IMR-90 (cell line): ENCODE results near the gene GGT6. TPM values are rescaled to one million over a fixed set of nuclear protein-coding genes. Genes with fewer than 3 reads are reported as not detected.

ENCODE experiments used
- ATAC-seq: fragments of 200-7000 bp; cut with Tn5 transposase; 2 replicates; pipeline ENCODE4 v1.9.1; 2020; ENCODE audit warnings: low read depth, mild to moderate bottlenecking, moderate library complexity
- BruUV-seq: library from RNA; stranded (reverse); fragments of 400-500 nt; replicated peaks from 2 replicates; lab custom pipeline; 2021; lab: Mats Ljungman, UMichigan
- CTCF ChIA-PET: fragments of 300-600 bp; formaldehyde crosslinking; extraction: SDS; loops from one replicate; lab custom pipeline; 2021; ENCODE audit warnings: antibody characterized with exemption; lab: Yijun Ruan, JAX
- POLR2A ChIA-PET: fragments of 300-600 bp; sonication (Branson Sonifier 250); formaldehyde crosslinking; loops from one replicate; lab custom pipeline; 2022; ENCODE audit warnings: antibody characterized with exemption; ENCODE audit not compliant: unreplicated experiment; lab: Charles Lee
- DNase-seq: peaks from one replicate; pipeline ENCODE4 v3.0.0; 2013
- H2AFZ ChIP-seq: replicated peaks from 2 replicates; pipeline ENCODE3; 2013; ENCODE audit warnings: low read length, mild to moderate bottlenecking; ENCODE audit not compliant: poor library complexity
- H2AK5ac ChIP-seq: 2 replicates; pipeline ENCODE4 v1.6.1; 2013; ENCODE audit warnings: low read depth, low read length, inconsistent platforms
- H2AK9ac ChIP-seq: replicated peaks from 2 replicates; pipeline ENCODE3; 2013; ENCODE audit warnings: mild to moderate bottlenecking, low read depth, low read length, moderate library complexity; ENCODE audit not compliant: poor library complexity
- H2BK120ac ChIP-seq: 2 replicates; pipeline ENCODE4 v1.6.1; 2013; ENCODE audit warnings: low read depth, low read length, inconsistent platforms
- H2BK15ac ChIP-seq: 3 replicates; pipeline ENCODE4 v1.6.1; 2013; ENCODE audit warnings: low read depth, low read length, inconsistent platforms
- H2BK20ac ChIP-seq: 2 replicates; pipeline ENCODE4 v1.6.1; 2013; ENCODE audit warnings: low read depth, mild to moderate bottlenecking, inconsistent platforms, low read length, moderate library complexity
- H2BK5ac ChIP-seq: 2 replicates; pipeline ENCODE4 v1.6.1; 2013; ENCODE audit warnings: mild to moderate bottlenecking, low read depth, low read length, inconsistent platforms; ENCODE audit not compliant: poor library complexity, severe bottlenecking
- H3K14ac ChIP-seq: replicated peaks from 2 replicates; pipeline ENCODE4 v1.6.1; 2013; ENCODE audit warnings: low read depth, low read length, inconsistent platforms
- H3K18ac ChIP-seq: 2 replicates; pipeline ENCODE4 v1.6.1; 2013; ENCODE audit warnings: low read depth, low read length, control low read depth
- H3K23ac ChIP-seq: 2 replicates; pipeline ENCODE4 v1.6.1; 2013; ENCODE audit warnings: low read depth, low read length, inconsistent platforms
- H3K27ac ChIP-seq: 2 replicates; pipeline ENCODE4 v1.5.1; 2013; ENCODE audit warnings: mild to moderate bottlenecking, control low read depth, low read length; ENCODE audit not compliant: insufficient read depth
- H3K27me3 ChIP-seq: 2 replicates; pipeline ENCODE4 v1.6.1; 2013; ENCODE audit warnings: low read length; ENCODE audit not compliant: control insufficient read depth, insufficient read depth
- H3K36me3 ChIP-seq: 2 replicates; pipeline ENCODE4 v1.6.1; 2013; ENCODE audit warnings: low read length, mixed read lengths; ENCODE audit not compliant: control insufficient read depth, insufficient read depth
- H3K4ac ChIP-seq: 2 replicates; pipeline ENCODE4 v1.6.1; 2013; ENCODE audit warnings: low read depth, low read length, inconsistent platforms
- H3K4me1 ChIP-seq: 2 replicates; pipeline ENCODE4 v1.6.1; 2013; ENCODE audit warnings: low read length, mixed read lengths; ENCODE audit not compliant: control insufficient read depth, insufficient read depth
- H3K4me2 ChIP-seq: 2 replicates; pipeline ENCODE4 v1.6.1; 2013; ENCODE audit warnings: low read depth, mild to moderate bottlenecking, control low read depth, low read length, moderate library complexity
- H3K4me3 ChIP-seq: 2 replicates; pipeline ENCODE4 v1.5.1; 2013; ENCODE audit warnings: low read depth, mild to moderate bottlenecking, control low read depth, low read length, moderate library complexity; ENCODE audit not compliant: insufficient read depth
- H3K56ac ChIP-seq: 2 replicates; pipeline ENCODE4 v1.6.1; 2013; ENCODE audit warnings: low read length, inconsistent platforms; ENCODE audit not compliant: insufficient read depth; ENCODE audit errors: extremely low read depth
- H3K79me1 ChIP-seq, 2 experiments: 2 replicates each; pipeline ENCODE4 v1.6.1; 2013; ENCODE audit warnings: low read length in 2 of 2, inconsistent platforms in 1 of 2, low read depth in 1 of 2
- H3K9ac ChIP-seq: 2 replicates; pipeline ENCODE4 v1.6.1; 2013; ENCODE audit warnings: low read depth, low read length, control low read depth
- H3K9me1 ChIP-seq: 2 replicates; pipeline ENCODE4 v1.6.1; 2013; ENCODE audit warnings: low read length, inconsistent platforms; ENCODE audit not compliant: insufficient read depth
- H3K9me3 ChIP-seq: 2 replicates; pipeline ENCODE4 v1.6.1; 2013; ENCODE audit warnings: low read length; ENCODE audit not compliant: control insufficient read depth, insufficient read depth
- H4K20me1 ChIP-seq: 2 replicates; pipeline ENCODE4 v1.6.1; 2013; ENCODE audit warnings: low read length, inconsistent platforms; ENCODE audit not compliant: insufficient read depth
- H4K5ac ChIP-seq: 2 replicates; pipeline ENCODE4 v1.6.1; 2013; ENCODE audit warnings: mild to moderate bottlenecking, low read depth, low read length, control low read depth
- H4K8ac ChIP-seq, 2 experiments: 2 replicates each; pipeline ENCODE4 v1.6.1; 2013; ENCODE audit warnings: low read depth in 2 of 2, low read length in 2 of 2, control low read depth in 1 of 2, inconsistent platforms in 1 of 2
- H4K91ac ChIP-seq: 2 replicates; pipeline ENCODE4 v1.6.1; 2013; ENCODE audit warnings: low read depth, low read length, inconsistent platforms; ENCODE audit not compliant: insufficient read depth
- BHLHE40 ChIP-seq: fragments of 150-350 bp; IDR thresholded peaks from 2 replicates; pipeline ENCODE4 v1.6.1; 2016; ENCODE audit warnings: mild to moderate bottlenecking, low read depth, low read length
- CEBPB ChIP-seq: IDR thresholded peaks from 2 replicates; pipeline ENCODE4 v1.6.1; 2012; ENCODE audit warnings: low read depth, low read length, improper control_type of control experiment
- CHD1 ChIP-seq: IDR thresholded peaks from 2 replicates; pipeline ENCODE4 v1.6.1; 2012; ENCODE audit warnings: low read depth, low read length, improper control_type of control experiment
- FOS ChIP-seq: fragments of 150-350 bp; IDR thresholded peaks from 2 replicates; pipeline ENCODE4 v1.6.1; 2016; ENCODE audit warnings: low read depth, low read length
- MAFK ChIP-seq: IDR thresholded peaks from 2 replicates; pipeline ENCODE4 v1.6.1; 2012; ENCODE audit warnings: low read depth, low read length, improper control_type of control experiment
- MAZ ChIP-seq: IDR thresholded peaks from 2 replicates; pipeline ENCODE4 v1.6.1; 2012; ENCODE audit warnings: low read depth, mild to moderate bottlenecking, low read length, improper control_type of control experiment, moderate library complexity, borderline replicate concordance
- MXI1 ChIP-seq: IDR thresholded peaks from 2 replicates; pipeline ENCODE4 v1.6.1; 2012; ENCODE audit warnings: low read depth, mild to moderate bottlenecking, low read length, moderate library complexity, borderline replicate concordance
- NFE2L2 ChIP-seq: fragments of 150-350 bp; IDR thresholded peaks from 2 replicates; pipeline ENCODE4 v1.6.1; 2016; ENCODE audit warnings: low read depth, mild to moderate bottlenecking, low read length
- POLR2A ChIP-seq: IDR thresholded peaks from 2 replicates; pipeline ENCODE4 v1.6.1; 2012; ENCODE audit warnings: mild to moderate bottlenecking, low read depth, low read length
- RAD21 ChIP-seq: IDR thresholded peaks from 2 replicates; pipeline ENCODE4 v1.6.1; 2012; ENCODE audit warnings: low read length, improper control_type of control experiment
- RCOR1 ChIP-seq: IDR thresholded peaks from 2 replicates; pipeline ENCODE4 v1.6.1; 2012; ENCODE audit warnings: mild to moderate bottlenecking, low read length, improper control_type of control experiment; ENCODE audit not compliant: insufficient replicate concordance
- RFX5 ChIP-seq: IDR thresholded peaks from 2 replicates; pipeline ENCODE4 v1.8.0; 2012; ENCODE audit warnings: low read depth, mild to moderate bottlenecking, low read length, moderate library complexity
- SMC3 ChIP-seq: fragments of 150-350 bp; IDR thresholded peaks from 2 replicates; pipeline ENCODE4 v1.6.1; 2016; ENCODE audit warnings: low read depth, mild to moderate bottlenecking, antibody characterized with exemption, low read length, moderate library complexity
- WGBS, 2 experiments: methylation state at CpG; one replicate each; pipeline versions ENCODE4 v1.1.5 to v1.1.7; 2013; ENCODE audit warnings: missing lambda C conversion rate in 2 of 2; ENCODE audit not compliant: insufficient read length in 1 of 2; ENCODE audit errors: extremely low coverage in 2 of 2; 5-methylcytosine and 5-hydroxymethylcytosine counted together
- dilution Hi-C: fragments of 300-500 bp; cut with HindIII; formaldehyde crosslinking; loops from one replicate; pipeline ENCODE4 v1.14.3; 2018; ENCODE audit warnings: low sequenced_read_pairs; ENCODE audit not compliant: unreplicated experiment
- in situ Hi-C: fragments of 300-500 bp; cut with MboI; formaldehyde crosslinking; loops from 3 replicates; pipeline ENCODE4 v1.14.3; 2019; ENCODE audit warnings: low sequenced_read_pairs, inconsistent platforms, mixed read lengths
- intact Hi-C: fragments of 100-400 bp; cut with micrococcal nuclease; formaldehyde crosslinking; loops from 2 replicates; pipeline ENCODE4 v1.10.0; 2022
- polyA plus RNA-seq, 3 experiments: library from polyadenylated mRNA; depleted of rRNA; stranded (reverse); fragments of >200 nt; gene quantifications; 2 replicates each; pipeline ENCODE4 v1.2.3, GENCODE V29; 2012; ENCODE audit warnings: low replicate concordance in 1 of 3
- total RNA-seq: library from RNA; depleted of rRNA; stranded (reverse); fragments of >200 nt; gene quantifications from 2 replicates; pipeline ENCODE4 v1.2.3, GENCODE V29; 2012
- TF ChIP-seq, protein P1 (sequence below): conservative IDR thresholded peaks from 2 replicates; pipeline ENCODE4 v1.5.1; 2012; ENCODE audit warnings: mild to moderate bottlenecking, low read depth, low read length, improper control_type of control experiment
- TF ChIP-seq, protein P2 (sequence below): fragments of 150-350 bp; IDR thresholded peaks from 2 replicates; pipeline ENCODE4 v1.6.1; 2017; ENCODE audit warnings: mild to moderate bottlenecking, antibody characterized with exemption, low read length, low read depth
- TF ChIP-seq, protein P3 (sequence below): fragments of 150-350 bp; IDR thresholded peaks from 2 replicates; pipeline ENCODE4 v1.6.1; 2016; ENCODE audit warnings: low read depth, mild to moderate bottlenecking, low read length, moderate library complexity, borderline replicate concordance

Gene GGT6
- total and polyA plus RNA-seq, 2 of the 4 experiments (the other 2 are of a cell fraction): not detected

DNA sequence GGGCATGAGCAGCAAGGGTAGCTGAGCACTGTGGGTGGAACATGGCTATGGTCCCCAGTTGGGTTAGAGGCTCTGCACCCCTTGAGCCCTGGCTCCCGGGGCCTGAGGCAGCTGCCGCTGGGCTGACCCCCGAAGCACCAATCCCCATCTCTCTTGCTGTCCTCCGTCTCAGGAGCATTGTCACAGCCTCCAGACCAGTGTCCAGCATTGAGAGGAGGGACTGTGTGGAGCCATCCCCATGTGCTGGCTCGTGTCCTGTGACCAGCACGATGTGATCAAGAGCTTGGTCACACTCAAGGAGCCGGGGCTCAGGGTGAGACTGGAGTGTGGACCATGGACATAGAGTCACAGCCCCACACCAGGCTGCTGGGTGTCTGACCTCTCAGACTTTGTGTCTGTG lies 26.8 kb upstream of the GGT6 start:
- ChIA-PET POLR2A (no interaction called here), CTCF (no interaction called here)
- Histone ChIP-seq H4K20me1 (no peaks in the 10 kb centered on the region), H3K27ac (no peak overlapping the region), H2BK20ac (no peak overlapping the region), H2AFZ (no peak overlapping the region), H3K56ac (no peak overlapping the region), H2AK9ac (no peak overlapping the region), H2BK5ac (no peak overlapping the region), H2BK120ac (no peak overlapping the region), H2AK5ac (no peak overlapping the region), H3K18ac (no peak overlapping the region), H3K14ac (no peak overlapping the region), H3K79me1 (no peaks in the 10 kb centered on the region), H4K8ac (no peak overlapping the region), H3K36me3 (no peaks in the 10 kb centered on the region), H3K4me2 (no peak overlapping the region), H2BK15ac (no peak overlapping the region), H3K4ac (no peak overlapping the region), H3K9me3 (no peaks in the 10 kb centered on the region), H3K4me1 (peaks cover 2% of the 10 kb centered on the region; the same call in 1 of the 2 replicates), H4K5ac (no peak overlapping the region), H3K27me3 (peaks cover 82% of the 10 kb centered on the region), H3K9ac (no peak overlapping the region), H4K91ac (no peak overlapping the region), H3K9me1 (no peaks in the 10 kb centered on the region), H3K4me3 (no peak overlapping the region), H3K23ac (no peak overlapping the region)
- DNase-seq: no peak
- TF ChIP-seq CHD1 (no peak), FOS (no peak), RFX5 (no peak), MXI1 (no peak), RCOR1 (no peak), RAD21 (no peak), POLR2A (no peak), SMC3 (no peak), CEBPB (no peak), MAZ (no peak), BHLHE40 (no peak), MAFK (no peak), NFE2L2 (no peak)
- TF ChIP-seq, protein P1, sequence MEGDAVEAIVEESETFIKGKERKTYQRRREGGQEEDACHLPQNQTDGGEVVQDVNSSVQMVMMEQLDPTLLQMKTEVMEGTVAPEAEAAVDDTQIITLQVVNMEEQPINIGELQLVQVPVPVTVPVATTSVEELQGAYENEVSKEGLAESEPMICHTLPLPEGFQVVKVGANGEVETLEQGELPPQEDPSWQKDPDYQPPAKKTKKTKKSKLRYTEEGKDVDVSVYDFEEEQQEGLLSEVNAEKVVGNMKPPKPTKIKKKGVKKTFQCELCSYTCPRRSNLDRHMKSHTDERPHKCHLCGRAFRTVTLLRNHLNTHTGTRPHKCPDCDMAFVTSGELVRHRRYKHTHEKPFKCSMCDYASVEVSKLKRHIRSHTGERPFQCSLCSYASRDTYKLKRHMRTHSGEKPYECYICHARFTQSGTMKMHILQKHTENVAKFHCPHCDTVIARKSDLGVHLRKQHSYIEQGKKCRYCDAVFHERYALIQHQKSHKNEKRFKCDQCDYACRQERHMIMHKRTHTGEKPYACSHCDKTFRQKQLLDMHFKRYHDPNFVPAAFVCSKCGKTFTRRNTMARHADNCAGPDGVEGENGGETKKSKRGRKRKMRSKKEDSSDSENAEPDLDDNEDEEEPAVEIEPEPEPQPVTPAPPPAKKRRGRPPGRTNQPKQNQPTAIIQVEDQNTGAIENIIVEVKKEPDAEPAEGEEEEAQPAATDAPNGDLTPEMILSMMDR: no peak
- TF ChIP-seq, protein P2, sequence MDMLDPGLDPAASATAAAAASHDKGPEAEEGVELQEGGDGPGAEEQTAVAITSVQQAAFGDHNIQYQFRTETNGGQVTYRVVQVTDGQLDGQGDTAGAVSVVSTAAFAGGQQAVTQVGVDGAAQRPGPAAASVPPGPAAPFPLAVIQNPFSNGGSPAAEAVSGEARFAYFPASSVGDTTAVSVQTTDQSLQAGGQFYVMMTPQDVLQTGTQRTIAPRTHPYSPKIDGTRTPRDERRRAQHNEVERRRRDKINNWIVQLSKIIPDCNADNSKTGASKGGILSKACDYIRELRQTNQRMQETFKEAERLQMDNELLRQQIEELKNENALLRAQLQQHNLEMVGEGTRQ: no peak
- TF ChIP-seq, protein P3, sequence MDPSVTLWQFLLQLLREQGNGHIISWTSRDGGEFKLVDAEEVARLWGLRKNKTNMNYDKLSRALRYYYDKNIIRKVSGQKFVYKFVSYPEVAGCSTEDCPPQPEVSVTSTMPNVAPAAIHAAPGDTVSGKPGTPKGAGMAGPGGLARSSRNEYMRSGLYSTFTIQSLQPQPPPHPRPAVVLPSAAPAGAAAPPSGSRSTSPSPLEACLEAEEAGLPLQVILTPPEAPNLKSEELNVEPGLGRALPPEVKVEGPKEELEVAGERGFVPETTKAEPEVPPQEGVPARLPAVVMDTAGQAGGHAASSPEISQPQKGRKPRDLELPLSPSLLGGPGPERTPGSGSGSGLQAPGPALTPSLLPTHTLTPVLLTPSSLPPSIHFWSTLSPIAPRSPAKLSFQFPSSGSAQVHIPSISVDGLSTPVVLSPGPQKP: no peak
- intact Hi-C loops (no loop called here), in situ Hi-C loops (no loop called here), dilution Hi-C loops (no loop called here)
- no TSS peak for BruUV-seq
- no CpG with 5 or more reads among the region's 7 CpGs for WGBS, 2 experiments
- ATAC-seq: no peak
